ENCODE results near the gene LCTL.

Gene LCTL

DNA sequence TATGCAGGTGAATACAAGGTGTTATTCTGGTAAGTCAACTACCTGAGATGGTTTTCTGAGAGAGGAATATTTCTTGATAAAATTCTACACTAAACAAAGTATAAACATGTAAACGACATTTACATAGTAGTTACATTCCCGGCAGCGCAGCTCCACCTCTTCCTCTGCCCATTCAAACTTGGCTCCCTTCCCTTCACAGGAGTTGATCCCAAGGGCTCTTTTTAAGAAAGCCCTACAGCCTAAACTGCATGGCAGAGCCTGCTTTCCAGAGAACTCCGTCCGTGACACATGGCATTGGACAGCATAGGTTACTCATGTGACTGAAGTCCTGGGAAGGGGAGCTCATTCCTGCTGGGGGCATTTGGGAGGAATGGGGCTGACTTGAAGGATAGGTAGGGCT lies 22.0 kb upstream of the LCTL start:
- H3K36me3 ChIP-seq (replicated peaks; ENCODE audit: low read depth, low read length) = no peaks in the 10 kb centered on the region
- H3K79me2 ChIP-seq (ENCODE audit: low read length) = no peaks in the 10 kb centered on the region
- no peaks in the 10 kb centered on the region for H3K9me3 ChIP-seq (ENCODE audit: insufficient read depth, low read length)
- no peak overlapping the region for H2AFZ ChIP-seq (ENCODE audit: low read depth, low read length)
- no peak overlapping the region for H3K4me3 ChIP-seq (ENCODE audit: low read length)
- H3K4me1 ChIP-seq (ENCODE audit: low read length) = no peaks in the 10 kb centered on the region
- no peak overlapping the region for H3K4me2 ChIP-seq (ENCODE audit: low read length)
- no peak for TF ChIP-seq EZH2phosphoT487 (IDR thresholded peaks at IDR 0.05; ENCODE audit: low read depth)
- TF ChIP-seq, protein P1, sequence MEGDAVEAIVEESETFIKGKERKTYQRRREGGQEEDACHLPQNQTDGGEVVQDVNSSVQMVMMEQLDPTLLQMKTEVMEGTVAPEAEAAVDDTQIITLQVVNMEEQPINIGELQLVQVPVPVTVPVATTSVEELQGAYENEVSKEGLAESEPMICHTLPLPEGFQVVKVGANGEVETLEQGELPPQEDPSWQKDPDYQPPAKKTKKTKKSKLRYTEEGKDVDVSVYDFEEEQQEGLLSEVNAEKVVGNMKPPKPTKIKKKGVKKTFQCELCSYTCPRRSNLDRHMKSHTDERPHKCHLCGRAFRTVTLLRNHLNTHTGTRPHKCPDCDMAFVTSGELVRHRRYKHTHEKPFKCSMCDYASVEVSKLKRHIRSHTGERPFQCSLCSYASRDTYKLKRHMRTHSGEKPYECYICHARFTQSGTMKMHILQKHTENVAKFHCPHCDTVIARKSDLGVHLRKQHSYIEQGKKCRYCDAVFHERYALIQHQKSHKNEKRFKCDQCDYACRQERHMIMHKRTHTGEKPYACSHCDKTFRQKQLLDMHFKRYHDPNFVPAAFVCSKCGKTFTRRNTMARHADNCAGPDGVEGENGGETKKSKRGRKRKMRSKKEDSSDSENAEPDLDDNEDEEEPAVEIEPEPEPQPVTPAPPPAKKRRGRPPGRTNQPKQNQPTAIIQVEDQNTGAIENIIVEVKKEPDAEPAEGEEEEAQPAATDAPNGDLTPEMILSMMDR (IDR thresholded peaks at IDR 0.05; ENCODE audit: low read depth, low read length) = no peak
- no peaks in the 10 kb centered on the region for H4K20me1 ChIP-seq (ENCODE audit: insufficient read depth, low read length)
- H3K9ac ChIP-seq (ENCODE audit: low read length) = no peak overlapping the region
- H3K27me3 ChIP-seq (ENCODE audit: low read depth, low read length) = peaks cover 11% of the 10 kb centered on the region; the same call in 1 of the 2 replicates
- H3K27ac ChIP-seq (ENCODE audit: low read length) = no peak overlapping the region

DNA sequence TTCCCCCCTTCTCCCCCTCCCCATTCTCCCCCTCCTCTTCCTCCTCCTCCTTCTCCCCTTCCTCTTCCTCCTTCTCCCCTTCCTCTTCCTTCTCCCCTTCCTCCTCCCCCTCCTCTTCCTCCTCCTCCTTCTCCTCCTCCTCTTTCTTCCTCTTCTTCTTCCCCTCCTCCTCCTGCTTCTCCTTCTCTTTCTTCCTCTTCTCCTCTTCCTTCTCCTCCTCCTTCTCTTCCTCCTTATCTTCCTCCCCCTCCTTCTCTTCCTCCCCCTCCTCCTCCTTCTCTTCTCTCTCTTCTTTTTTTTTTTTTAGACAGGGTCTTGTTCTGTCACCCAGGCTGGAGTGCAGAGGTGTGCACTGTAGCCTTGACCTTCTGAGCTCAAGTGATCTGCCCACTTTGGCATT lies 21.2 kb upstream of the LCTL start:
- Histone ChIP-seq H3K27ac (ENCODE audit: low read length) (no peak overlapping the region), H3K79me2 (ENCODE audit: low read length) (no peaks in the 10 kb centered on the region), H3K27me3 (ENCODE audit: low read depth, low read length) (peaks cover 11% of the 10 kb centered on the region; the same call in 1 of the 2 replicates), H3K9ac (ENCODE audit: low read length) (no peak overlapping the region), H2AFZ (ENCODE audit: low read depth, low read length) (no peak overlapping the region), H3K4me2 (ENCODE audit: low read length) (no peak overlapping the region), H3K9me3 (ENCODE audit: insufficient read depth, low read length) (no peaks in the 10 kb centered on the region), H3K36me3 (replicated peaks; ENCODE audit: low read depth, low read length) (no peaks in the 10 kb centered on the region), H3K4me3 (ENCODE audit: low read length) (no peak overlapping the region), H3K4me1 (ENCODE audit: low read length) (no peaks in the 10 kb centered on the region), H4K20me1 (ENCODE audit: insufficient read depth, low read length) (no peaks in the 10 kb centered on the region)
- no peak for TF ChIP-seq EZH2phosphoT487 (IDR thresholded peaks at IDR 0.05; ENCODE audit: low read depth)
- TF ChIP-seq, protein P1 (IDR thresholded peaks at IDR 0.05; ENCODE audit: low read depth, low read length) = no peak

DNA sequence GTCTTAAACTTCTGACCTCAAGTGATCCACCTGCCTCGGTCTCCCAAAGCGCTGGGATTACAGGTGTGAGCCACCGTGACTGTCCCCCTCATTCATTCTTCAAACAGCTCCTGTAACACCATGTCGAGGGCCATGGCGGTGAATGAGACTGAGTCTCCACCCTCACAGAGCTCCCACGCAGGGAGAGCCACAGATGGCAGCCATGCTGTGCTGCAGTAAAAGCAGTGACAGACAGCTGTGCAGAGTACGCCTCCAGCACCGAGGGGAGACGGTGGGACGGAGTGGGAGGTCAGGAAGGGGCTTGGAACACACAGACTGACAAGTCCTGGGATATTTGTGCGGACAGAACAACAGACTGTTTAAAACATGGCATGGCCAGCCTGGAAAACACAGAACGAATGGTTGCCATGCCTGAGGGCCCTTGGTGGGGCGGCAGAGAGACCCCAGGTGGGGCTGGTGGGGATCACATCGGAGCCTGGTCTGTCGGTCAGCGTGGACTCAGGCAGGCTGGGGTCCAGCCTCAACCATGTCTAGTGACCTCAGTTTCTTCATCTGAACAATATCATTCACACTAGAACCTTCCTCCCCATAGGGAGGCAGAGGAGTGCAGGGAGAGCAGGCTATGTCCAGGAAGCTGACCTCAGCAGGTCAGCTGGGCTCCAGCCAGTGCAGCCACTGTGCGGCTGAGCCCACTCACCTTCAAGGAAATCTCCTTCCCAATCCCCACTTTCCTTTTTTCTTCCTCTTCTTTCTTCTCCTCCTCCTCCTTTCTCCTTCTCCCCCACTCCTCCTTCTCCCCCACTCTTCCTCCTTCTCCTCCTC lies 20.6 kb upstream of the LCTL start:
- H3K27ac ChIP-seq (ENCODE audit: low read length) = no peak overlapping the region
- H3K79me2 ChIP-seq (ENCODE audit: low read length) = no peaks in the 10 kb centered on the region
- H3K27me3 ChIP-seq (ENCODE audit: low read depth, low read length) = peaks cover 11% of the 10 kb centered on the region; the same call in 1 of the 2 replicates
- no peak overlapping the region for H2AFZ ChIP-seq (ENCODE audit: low read depth, low read length)
- H3K4me3 ChIP-seq (ENCODE audit: low read length) = no peak overlapping the region
- no peaks in the 10 kb centered on the region for H3K4me1 ChIP-seq (ENCODE audit: low read length)
- TF ChIP-seq EZH2phosphoT487 (IDR thresholded peaks at IDR 0.05; ENCODE audit: low read depth) = no peak
- TF ChIP-seq, protein P1 (IDR thresholded peaks at IDR 0.05; ENCODE audit: low read depth, low read length) = no peak
- no peaks in the 10 kb centered on the region for H3K36me3 ChIP-seq (replicated peaks; ENCODE audit: low read depth, low read length)
- H3K4me2 ChIP-seq (ENCODE audit: low read length) = no peak overlapping the region
- no peaks in the 10 kb centered on the region for H3K9me3 ChIP-seq (ENCODE audit: insufficient read depth, low read length)
- no peaks in the 10 kb centered on the region for H4K20me1 ChIP-seq (ENCODE audit: insufficient read depth, low read length)
- no peak overlapping the region for H3K9ac ChIP-seq (ENCODE audit: low read length)

DNA sequence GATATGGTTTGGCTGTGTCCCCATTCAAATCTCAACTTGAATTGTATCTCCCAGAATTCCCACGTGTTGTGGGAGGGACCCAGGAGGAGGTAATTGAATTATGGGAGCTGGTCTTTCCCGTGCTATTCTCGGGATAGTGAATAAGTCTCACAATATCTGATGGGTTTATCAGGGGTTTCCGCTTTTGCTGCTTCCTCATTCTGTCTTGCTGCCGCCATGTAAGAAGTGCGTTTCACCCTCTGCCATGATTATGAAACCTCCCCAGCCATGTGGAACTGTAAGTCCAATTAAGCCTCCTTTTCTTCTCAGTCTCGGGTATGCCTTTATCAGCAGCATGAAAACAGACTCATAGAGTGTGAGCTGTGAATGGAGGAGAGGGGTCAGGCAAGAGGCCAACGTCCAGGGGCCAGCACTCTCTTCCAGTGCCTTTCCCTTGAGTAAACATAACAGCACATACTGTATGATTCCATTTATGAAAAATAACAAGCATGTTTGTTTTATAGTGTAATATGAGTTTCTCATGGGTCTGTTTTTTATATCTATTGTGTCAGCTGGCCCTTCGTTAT lies 16.3 kb upstream of the LCTL start:
- Histone ChIP-seq H3K4me3 (ENCODE audit: low read length) (no peak overlapping the region), H3K36me3 (replicated peaks; ENCODE audit: low read depth, low read length) (no peaks in the 10 kb centered on the region), H2AFZ (ENCODE audit: low read depth, low read length) (no peak overlapping the region), H3K4me2 (ENCODE audit: low read length) (no peak overlapping the region), H4K20me1 (ENCODE audit: insufficient read depth, low read length) (no peaks in the 10 kb centered on the region), H3K4me1 (ENCODE audit: low read length) (no peaks in the 10 kb centered on the region), H3K79me2 (ENCODE audit: low read length) (no peaks in the 10 kb centered on the region), H3K27me3 (ENCODE audit: low read depth, low read length) (peaks cover 5% of the 10 kb centered on the region; the same call in 1 of the 2 replicates), H3K9ac (ENCODE audit: low read length) (no peak overlapping the region), H3K27ac (ENCODE audit: low read length) (no peak overlapping the region), H3K9me3 (ENCODE audit: insufficient read depth, low read length) (no peaks in the 10 kb centered on the region)
- TF ChIP-seq, protein P1 (IDR thresholded peaks at IDR 0.05; ENCODE audit: low read depth, low read length) = no peak
- no peak for TF ChIP-seq EZH2phosphoT487 (IDR thresholded peaks at IDR 0.05; ENCODE audit: low read depth)
